Mucosa of descending colon (tissue), 3 donors: ENCODE measurements around the gene RPS19BP1. TPM values are rescaled to one million over a fixed set of nuclear protein-coding genes. Genes with fewer than 3 reads are reported as not detected.

ENCODE experiments used
- ATAC-seq: fragments of 200-7000 bp; cut with Tn5 transposase; one replicate; pipeline ENCODE4 v1.9.1; 2020; ENCODE audit warnings: mild to moderate bottlenecking, moderate library complexity
- DNase-seq, 3 donors: peaks; one replicate each; pipeline ENCODE4 v3.0.0-alpha.2; 2020
- H3K36me3 ChIP-seq: fragments of 200-600 bp; one replicate; pipeline ENCODE4 v1.8.0; 2021; ENCODE audit warnings: low read depth, mild to moderate bottlenecking
- H3K4me1 ChIP-seq: fragments of 200-600 bp; one replicate; pipeline ENCODE4 v1.8.0; 2021; ENCODE audit warnings: low read depth, mild to moderate bottlenecking
- H3K4me3 ChIP-seq: fragments of 200-600 bp; one replicate; pipeline ENCODE4 v1.8.0; 2021; ENCODE audit warnings: mild to moderate bottlenecking
- H3K9me3 ChIP-seq: fragments of 200-600 bp; one replicate; pipeline ENCODE4 v1.8.0; 2021; ENCODE audit warnings: mild to moderate bottlenecking
- CTCF ChIP-seq: fragments of 200-600 bp; IDR thresholded peaks from one replicate; pipeline ENCODE4 v1.8.0; 2022; ENCODE audit warnings: antibody characterized with exemption, mild to moderate bottlenecking
- intact Hi-C, 2 donors: fragments of 100-400 bp; cut with DNase I in 1 of 2; cut with micrococcal nuclease in 1 of 2; formaldehyde crosslinking; loops; one replicate each; pipeline versions ENCODE4 v1.11.0 to v1.11.1; 2022; cut with DNase I, micrococcal nuclease
- total RNA-seq, 3 donors: library from RNA; stranded (reverse); fragmentation: NEBNext Ultra II Directional in 2 of 3; extraction: Animal tissue kit (Norgen Biotek cat#: 25700) in 2 of 3; gene quantifications; one replicate each; pipeline versions ENCODE4 v1.2.1 to v1.2.4, GENCODE V29; 2021 to 2023
- donor health status: DM: no; HTN: no; CAD: no; lungs with moderate emphysema.
- donor health status: DM: no; HTN: no; CAD: no.
- donor health status: DM: no; HTN: yes; CAD: no.

RPS19BP1 gene
- total RNA-seq, 3 donors from 2014 or later = 59.1 to 77.7 (median 61.2) TPM

- ATAC-seq (no peak), DNase-seq (no peak)
- Histone ChIP-seq H3K4me3 (no peak overlapping the region), H3K36me3 (no peaks in the 10 kb centered on the region), H3K4me1 (no peaks in the 10 kb centered on the region), H3K9me3 (no peaks in the 10 kb centered on the region)
- intact Hi-C loops = no loop called here
- no peak for TF ChIP-seq CTCF
Measured at GRCh38 chr22:39577366-39577765, 44.8 kb upstream of the RPS19BP1 start.

- no peak for DNase-seq
- H3K4me3 ChIP-seq = no peak overlapping the region
- no peak for ATAC-seq
- no peaks in the 10 kb centered on the region for H3K9me3 ChIP-seq
- intact Hi-C loops = no loop called here
- TF ChIP-seq CTCF = no peak
- no peaks in the 10 kb centered on the region for H3K4me1 ChIP-seq
- no peaks in the 10 kb centered on the region for H3K36me3 ChIP-seq
Measured at GRCh38 chr22:39576027-39576426, 43.5 kb upstream of the RPS19BP1 start.

GRCh38 chr22:39575552-39575825, 42.9 kb upstream of the RPS19BP1 start:
- Histone ChIP-seq H3K9me3 (no peaks in the 10 kb centered on the region), H3K4me3 (no peak overlapping the region), H3K36me3 (no peaks in the 10 kb centered on the region), H3K4me1 (no peaks in the 10 kb centered on the region)
- no peak for TF ChIP-seq CTCF
- no peak for ATAC-seq
- intact Hi-C loops = no loop called here
- DNase-seq = no peak

- H3K9me3 ChIP-seq = no peaks in the 10 kb centered on the region
- H3K36me3 ChIP-seq = no peaks in the 10 kb centered on the region
- H3K4me3 ChIP-seq = no peak overlapping the region
- peak; percentile 19 for ATAC-seq
- no peaks in the 10 kb centered on the region for H3K4me1 ChIP-seq
- intact Hi-C loops = no loop called here
- TF ChIP-seq CTCF = no peak
- DNase-seq = no peak
Measured at GRCh38 chr22:39574779-39575551, 42.4 kb upstream of the RPS19BP1 start.

- H3K36me3 ChIP-seq = no peaks in the 10 kb centered on the region
- no peak for TF ChIP-seq CTCF
- no peaks in the 10 kb centered on the region for H3K4me1 ChIP-seq
- intact Hi-C loops = no loop called here
- no peaks in the 10 kb centered on the region for H3K9me3 ChIP-seq
- ATAC-seq (no peak), DNase-seq (no peak)
- no peak overlapping the region for H3K4me3 ChIP-seq
Measured at GRCh38 chr22:39571538-39571937, 39.0 kb upstream of the RPS19BP1 start.

- Histone ChIP-seq H3K4me1 (no peaks in the 10 kb centered on the region), H3K4me3 (no peak within 1 kb of the TSS), H3K36me3 (no peaks in the 10 kb centered on the region), H3K9me3 (no peaks in the 10 kb centered on the region)
- no peak for ATAC-seq
- no peak for TF ChIP-seq CTCF
- DNase-seq = no peak
- intact Hi-C loops = no loop called here
Measured at GRCh38 chr22:39570665-39571064, 38.1 kb upstream of the RPS19BP1 start, which contains the start of gene CACNA1I. TSS of gene CACNA1I (plus strand) at chr22:39570753. CDS start at chr22:39570753, 0 bp downstream.
